HepG2 (cell line): ENCODE data around the gene GRM7. TPM values are rescaled to one million over a fixed set of nuclear protein-coding genes. Genes with fewer than 3 reads are reported as not detected.

ENCODE experiments used
- ATAC-seq: fragments of 200-7000 bp; cut with Tn5 transposase; 3 replicates; pipeline ENCODE4 v1.9.1; 2020; ENCODE audit warnings: mild to moderate bottlenecking, moderate library complexity
- BruUV-seq: library from RNA; stranded (reverse); fragments of 400-500 nt; replicated peaks from 2 replicates; lab custom pipeline; 2021; lab: Mats Ljungman, UMichigan
- CTCF ChIA-PET: fragments of 300-600 bp; formaldehyde crosslinking; extraction: SDS; loops from one replicate; lab custom pipeline; 2021; ENCODE audit warnings: low total read pairs, inconsistent platforms, low intra/inter-chr PET ratio; lab: Yijun Ruan, JAX
- POLR2A ChIA-PET: fragments of 350-600 bp; sonication (Branson Sonifier 250); formaldehyde crosslinking; loops from one replicate; lab custom pipeline; 2020; ENCODE audit warnings: antibody characterized with exemption, inconsistent platforms; lab: Yijun Ruan, JAX
- DNase-seq: peaks from one replicate; pipeline ENCODE4 v3.0.0-alpha.2; 2015; ENCODE audit warnings: low spot score
- FAIRE-seq: peaks from 3 replicates; lab custom pipeline; 2011; peaks lifted over from hg19 to GRCh38; lab: Jason Lieb, UNC
- H2AFZ ChIP-seq: one replicate; pipeline ENCODE4 v1.6.1; 2011; ENCODE audit warnings: low read length, inconsistent platforms
- H3K27ac ChIP-seq: fragments of 300-600 bp; 3 replicates; pipeline ENCODE4 v1.8.0; 2011; ENCODE audit warnings: mixed run types, mild to moderate bottlenecking, mixed read lengths, low read length, inconsistent platforms; ENCODE audit not compliant: insufficient read depth; ENCODE audit errors: extremely low read length
- H3K27me3 ChIP-seq, 2 experiments: fragments of 200-600 bp in 1 of 2; 2 replicates in 1 of 2; 3 replicates in 1 of 2; pipeline versions ENCODE4 v1.6.0 to v1.8.0; 2011; ENCODE audit warnings: low read length in 2 of 2, mild to moderate bottlenecking in 2 of 2, moderate library complexity in 2 of 2, inconsistent platforms in 1 of 2; ENCODE audit not compliant: insufficient read depth in 2 of 2, control insufficient read depth in 1 of 2
- H3K36me3 ChIP-seq, 2 experiments: fragments of 200-600 bp in 1 of 2; replicated peaks in 1 of 2; 2 replicates in 1 of 2; 3 replicates in 1 of 2; pipeline versions ENCODE4 v1.5.1 to v1.8.0; 2011; ENCODE audit warnings: low read length in 2 of 2, inconsistent platforms in 1 of 2; ENCODE audit not compliant: insufficient read depth in 2 of 2, control insufficient read depth in 1 of 2
- H3K4me1 ChIP-seq: 2 replicates; pipeline ENCODE4 v1.5.1; 2012; ENCODE audit warnings: low read length, inconsistent platforms; ENCODE audit not compliant: insufficient read depth
- H3K4me2 ChIP-seq: 2 replicates; pipeline ENCODE4 v1.6.0; 2011; ENCODE audit warnings: low read depth, low read length, inconsistent platforms
- H3K4me3 ChIP-seq, 3 experiments: fragments of 200-600 bp in 1 of 3; sonication (generic), shearing (Covaris generic) in 1 of 3; replicated peaks in 1 of 3; 2 replicates each; pipeline ENCODE4 v1.5.1; 2011 to 2016; ENCODE audit warnings: low read length in 3 of 3, inconsistent platforms in 2 of 3, low read depth in 2 of 3, mild to moderate bottlenecking in 2 of 3, control low read depth in 1 of 3, mixed read lengths in 1 of 3; ENCODE audit not compliant: insufficient read depth in 1 of 3
- H3K79me2 ChIP-seq: one replicate; pipeline ENCODE4 v1.6.1; 2011; ENCODE audit warnings: low read length, inconsistent platforms; ENCODE audit not compliant: insufficient read depth
- H3K9ac ChIP-seq: 2 replicates; pipeline ENCODE4 v1.6.0; 2011; ENCODE audit warnings: mild to moderate bottlenecking, low read depth, low read length, inconsistent platforms; ENCODE audit not compliant: insufficient read depth
- H3K9me3 ChIP-seq: 2 replicates; pipeline ENCODE4 v1.5.1; 2012; ENCODE audit warnings: mild to moderate bottlenecking, low read length
- H4K20me1 ChIP-seq: 2 replicates; pipeline ENCODE4 v1.6.0; 2011; ENCODE audit warnings: inconsistent platforms, mild to moderate bottlenecking, low read length, moderate library complexity; ENCODE audit not compliant: insufficient read depth
- ELF1 ChIP-seq: sonication (generic); formaldehyde crosslinking; IDR thresholded peaks from 2 replicates; pipeline ENCODE4 v1.4.0; 2020; ENCODE audit warnings: missing genetic modification reagents
- FOXM1 ChIP-seq: sonication (generic); formaldehyde crosslinking; IDR thresholded peaks from 2 replicates; pipeline ENCODE4 v1.5.0; 2020; ENCODE audit warnings: missing genetic modification reagents
- HNF1B ChIP-seq: sonication (generic); formaldehyde crosslinking; IDR thresholded peaks from 2 replicates; pipeline ENCODE4 v1.5.1; 2020; ENCODE audit warnings: mild to moderate bottlenecking, moderate library complexity, missing genetic modification reagents
- ZNF782 ChIP-seq: sonication (generic); formaldehyde crosslinking; IDR thresholded peaks from 2 replicates; pipeline ENCODE4 v1.4.0; 2020; ENCODE audit warnings: missing genetic modification reagents, mild to moderate bottlenecking, borderline replicate concordance
- WGBS: methylation state at CpG from one replicate; pipeline ENCODE4 v1.1.6; 2017; ENCODE audit warnings: low lambda C conversion rate; 5-methylcytosine and 5-hydroxymethylcytosine counted together
- in situ Hi-C: cut with HindIII; loops from 2 replicates; pipeline ENCODE4 v1.10.0; 2017; ENCODE audit warnings: low pct_unique_long_range_greater_than_20kb; ENCODE audit not compliant: extremely low pct_ligation_motif_present
- intact Hi-C: fragments of 100-400 bp; cut with micrococcal nuclease; formaldehyde crosslinking; loops from one replicate; pipeline ENCODE4 v1.10.0; 2022; ENCODE audit not compliant: unreplicated experiment
- polyA plus RNA-seq, 8 experiments: library from polyadenylated mRNA; depleted of rRNA in 3 of 8; stranded (reverse) in 7 of 8; unstranded in 1 of 8; fragments of >200 nt; fragmentation: Illumina TruSeq in 4 of 8; extraction: Trizol in 4 of 8; gene quantifications; 2 replicates each; pipeline versions ENCODE4 v1.2.1 to v1.2.3, GENCODE V29; 2011 to 2016; ENCODE audit warnings: low read depth in 4 of 8, missing spikeins in 1 of 8, mixed read lengths in 1 of 8; ENCODE audit not compliant: insufficient read depth in 1 of 8
- total RNA-seq, 5 experiments: library from RNA; depleted of rRNA; stranded (reverse); fragments of >200 nt; fragmentation: Illumina TruSeq; extraction: Trizol; gene quantifications; 2 replicates each; pipeline ENCODE4 v1.2.3, GENCODE V29; 2016; ENCODE audit warnings: low read depth in 1 of 5
- TF ChIP-seq, protein P1 (sequence below): sonication (generic); formaldehyde crosslinking; IDR thresholded peaks from 2 replicates; pipeline ENCODE4 v1.4.0; 2020; ENCODE audit warnings: missing genetic modification reagents
- TF ChIP-seq, protein P2 (sequence below): sonication (generic); formaldehyde crosslinking; IDR thresholded peaks from 2 replicates; pipeline ENCODE4 v1.4.0; 2020; ENCODE audit warnings: missing genetic modification reagents

Gene GRM7
- total and polyA plus RNA-seq, 2 of the 13 experiments (the other 11 are each of a cell fraction or from before 2014, with no cell fraction given), result not detected

- no peak for TF ChIP-seq HNF1B
Measured at GRCh38 chr3:7650466-7650865, 789.6 kb downstream of the GRM7 start (continued).

DNA sequence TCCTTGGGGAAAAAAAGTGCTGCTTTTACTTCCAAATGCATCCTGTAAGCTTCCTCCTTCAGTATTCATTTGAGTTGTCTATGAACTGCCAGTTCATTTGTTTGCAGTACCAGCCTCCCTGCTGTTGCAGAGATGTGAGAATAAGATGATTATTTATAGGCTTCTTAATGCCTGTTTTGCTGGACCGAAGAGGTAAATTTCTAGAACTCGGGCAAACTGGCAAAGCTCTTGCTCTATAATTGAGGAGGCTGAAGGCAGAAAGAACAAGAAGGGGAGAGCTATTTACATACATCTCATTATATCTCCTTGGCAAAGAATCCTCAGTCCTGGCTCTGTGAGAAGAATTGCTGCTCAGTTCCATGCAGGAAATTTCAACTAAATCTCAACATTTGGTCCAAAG is 790.4 kb downstream of the GRM7 start:
- Histone ChIP-seq H3K79me2 (no peaks in the 10 kb centered on the region), H3K4me3 (no peak overlapping the region), H3K27ac (no peak overlapping the region), H3K4me2 (no peak overlapping the region), H3K27me3 (no peaks in the 10 kb centered on the region), H3K9ac (no peak overlapping the region), H4K20me1 (no peaks in the 10 kb centered on the region), H3K9me3 (peaks cover 68% of the 10 kb centered on the region), H3K36me3 (no peaks in the 10 kb centered on the region), H3K4me1 (no peaks in the 10 kb centered on the region), H2AFZ (no peak overlapping the region)
- WGBS, result 39% methylated on average over 2 of the region's 2 CpGs
- in situ Hi-C loops (no loop called here), intact Hi-C loops (no loop called here)
- FAIRE-seq (no peak), DNase-seq (no peak), ATAC-seq (no peak)
- TF ChIP-seq ZNF782 (CRISPR knock-in tag) (no peak), ELF1 (CRISPR knock-in tag) (no peak), FOXM1 (CRISPR knock-in tag) (no peak)
- TF ChIP-seq, protein P1, sequence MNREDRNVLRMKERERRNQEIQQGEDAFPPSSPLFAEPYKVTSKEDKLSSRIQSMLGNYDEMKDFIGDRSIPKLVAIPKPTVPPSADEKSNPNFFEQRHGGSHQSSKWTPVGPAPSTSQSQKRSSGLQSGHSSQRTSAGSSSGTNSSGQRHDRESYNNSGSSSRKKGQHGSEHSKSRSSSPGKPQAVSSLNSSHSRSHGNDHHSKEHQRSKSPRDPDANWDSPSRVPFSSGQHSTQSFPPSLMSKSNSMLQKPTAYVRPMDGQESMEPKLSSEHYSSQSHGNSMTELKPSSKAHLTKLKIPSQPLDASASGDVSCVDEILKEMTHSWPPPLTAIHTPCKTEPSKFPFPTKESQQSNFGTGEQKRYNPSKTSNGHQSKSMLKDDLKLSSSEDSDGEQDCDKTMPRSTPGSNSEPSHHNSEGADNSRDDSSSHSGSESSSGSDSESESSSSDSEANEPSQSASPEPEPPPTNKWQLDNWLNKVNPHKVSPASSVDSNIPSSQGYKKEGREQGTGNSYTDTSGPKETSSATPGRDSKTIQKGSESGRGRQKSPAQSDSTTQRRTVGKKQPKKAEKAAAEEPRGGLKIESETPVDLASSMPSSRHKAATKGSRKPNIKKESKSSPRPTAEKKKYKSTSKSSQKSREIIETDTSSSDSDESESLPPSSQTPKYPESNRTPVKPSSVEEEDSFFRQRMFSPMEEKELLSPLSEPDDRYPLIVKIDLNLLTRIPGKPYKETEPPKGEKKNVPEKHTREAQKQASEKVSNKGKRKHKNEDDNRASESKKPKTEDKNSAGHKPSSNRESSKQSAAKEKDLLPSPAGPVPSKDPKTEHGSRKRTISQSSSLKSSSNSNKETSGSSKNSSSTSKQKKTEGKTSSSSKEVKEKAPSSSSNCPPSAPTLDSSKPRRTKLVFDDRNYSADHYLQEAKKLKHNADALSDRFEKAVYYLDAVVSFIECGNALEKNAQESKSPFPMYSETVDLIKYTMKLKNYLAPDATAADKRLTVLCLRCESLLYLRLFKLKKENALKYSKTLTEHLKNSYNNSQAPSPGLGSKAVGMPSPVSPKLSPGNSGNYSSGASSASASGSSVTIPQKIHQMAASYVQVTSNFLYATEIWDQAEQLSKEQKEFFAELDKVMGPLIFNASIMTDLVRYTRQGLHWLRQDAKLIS, result no peak
- TF ChIP-seq, protein P2, sequence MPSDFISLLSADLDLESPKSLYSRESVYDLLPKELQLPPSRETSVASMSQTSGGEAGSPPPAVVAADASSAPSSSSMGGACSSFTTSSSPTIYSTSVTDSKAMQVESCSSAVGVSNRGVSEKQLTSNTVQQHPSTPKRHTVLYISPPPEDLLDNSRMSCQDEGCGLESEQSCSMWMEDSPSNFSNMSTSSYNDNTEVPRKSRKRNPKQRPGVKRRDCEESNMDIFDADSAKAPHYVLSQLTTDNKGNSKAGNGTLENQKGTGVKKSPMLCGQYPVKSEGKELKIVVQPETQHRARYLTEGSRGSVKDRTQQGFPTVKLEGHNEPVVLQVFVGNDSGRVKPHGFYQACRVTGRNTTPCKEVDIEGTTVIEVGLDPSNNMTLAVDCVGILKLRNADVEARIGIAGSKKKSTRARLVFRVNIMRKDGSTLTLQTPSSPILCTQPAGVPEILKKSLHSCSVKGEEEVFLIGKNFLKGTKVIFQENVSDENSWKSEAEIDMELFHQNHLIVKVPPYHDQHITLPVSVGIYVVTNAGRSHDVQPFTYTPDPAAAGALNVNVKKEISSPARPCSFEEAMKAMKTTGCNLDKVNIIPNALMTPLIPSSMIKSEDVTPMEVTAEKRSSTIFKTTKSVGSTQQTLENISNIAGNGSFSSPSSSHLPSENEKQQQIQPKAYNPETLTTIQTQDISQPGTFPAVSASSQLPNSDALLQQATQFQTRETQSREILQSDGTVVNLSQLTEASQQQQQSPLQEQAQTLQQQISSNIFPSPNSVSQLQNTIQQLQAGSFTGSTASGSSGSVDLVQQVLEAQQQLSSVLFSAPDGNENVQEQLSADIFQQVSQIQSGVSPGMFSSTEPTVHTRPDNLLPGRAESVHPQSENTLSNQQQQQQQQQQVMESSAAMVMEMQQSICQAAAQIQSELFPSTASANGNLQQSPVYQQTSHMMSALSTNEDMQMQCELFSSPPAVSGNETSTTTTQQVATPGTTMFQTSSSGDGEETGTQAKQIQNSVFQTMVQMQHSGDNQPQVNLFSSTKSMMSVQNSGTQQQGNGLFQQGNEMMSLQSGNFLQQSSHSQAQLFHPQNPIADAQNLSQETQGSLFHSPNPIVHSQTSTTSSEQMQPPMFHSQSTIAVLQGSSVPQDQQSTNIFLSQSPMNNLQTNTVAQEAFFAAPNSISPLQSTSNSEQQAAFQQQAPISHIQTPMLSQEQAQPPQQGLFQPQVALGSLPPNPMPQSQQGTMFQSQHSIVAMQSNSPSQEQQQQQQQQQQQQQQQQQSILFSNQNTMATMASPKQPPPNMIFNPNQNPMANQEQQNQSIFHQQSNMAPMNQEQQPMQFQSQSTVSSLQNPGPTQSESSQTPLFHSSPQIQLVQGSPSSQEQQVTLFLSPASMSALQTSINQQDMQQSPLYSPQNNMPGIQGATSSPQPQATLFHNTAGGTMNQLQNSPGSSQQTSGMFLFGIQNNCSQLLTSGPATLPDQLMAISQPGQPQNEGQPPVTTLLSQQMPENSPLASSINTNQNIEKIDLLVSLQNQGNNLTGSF, result no peak
- POLR2A ChIA-PET, result no interaction called here
- no TSS peak for BruUV-seq
- CTCF ChIA-PET, result no interaction called here
